Chondrocyte (in vitro differentiated cells): ENCODE data around the gene SLC6A19. TPM values are rescaled to one million over a fixed set of nuclear protein-coding genes. Genes with fewer than 3 reads are reported as not detected.
A peak's percentile ranks its signal among the peaks of the same experiment; 100 is the strongest.

Source experiments
- DNase-seq: peaks from one replicate; pipeline ENCODE4 v3.0.0; 2021; ENCODE audit warnings: mixed read lengths, low spot score
- H3K27ac Mint-ChIP-seq: one replicate; pipeline ENCODE4 v1.8.0; 2021; ENCODE audit warnings: mild to moderate bottlenecking, moderate library complexity, mixed read lengths; ENCODE audit not compliant: unreplicated experiment
- H3K27me3 Mint-ChIP-seq: 2 replicates; pipeline ENCODE4 v1.8.0; 2021; ENCODE audit warnings: low read depth, mixed read lengths
- H3K36me3 Mint-ChIP-seq: 2 replicates; pipeline ENCODE4 v1.8.0; 2021; ENCODE audit warnings: low read depth, mixed read lengths
- H3K4me1 Mint-ChIP-seq: 2 replicates; pipeline ENCODE4 v1.8.0; 2021; ENCODE audit warnings: low read depth, mild to moderate bottlenecking, mixed read lengths
- H3K4me3 Mint-ChIP-seq: one replicate; pipeline ENCODE4 v1.8.0; 2021; ENCODE audit warnings: mild to moderate bottlenecking, moderate library complexity, mixed read lengths; ENCODE audit not compliant: unreplicated experiment
- H3K9me3 Mint-ChIP-seq: 2 replicates; pipeline ENCODE4 v1.8.0; 2021; ENCODE audit warnings: low read depth, mixed read lengths
- total RNA-seq: library from RNA; stranded (reverse); gene quantifications from 3 replicates; pipeline ENCODE4 v1.2.1, GENCODE V29; 2021
- TF ChIP-seq, protein P1 (sequence below): fragments of 200-600 bp; sonication (generic); IDR thresholded peaks from 2 replicates; pipeline ENCODE4 v1.5.0; 2021; ENCODE audit warnings: antibody characterized with exemption, mild to moderate bottlenecking, moderate library complexity

The SLC6A19 gene
- total RNA-seq, 1 donor from 2014 or later: not detected

DNA sequence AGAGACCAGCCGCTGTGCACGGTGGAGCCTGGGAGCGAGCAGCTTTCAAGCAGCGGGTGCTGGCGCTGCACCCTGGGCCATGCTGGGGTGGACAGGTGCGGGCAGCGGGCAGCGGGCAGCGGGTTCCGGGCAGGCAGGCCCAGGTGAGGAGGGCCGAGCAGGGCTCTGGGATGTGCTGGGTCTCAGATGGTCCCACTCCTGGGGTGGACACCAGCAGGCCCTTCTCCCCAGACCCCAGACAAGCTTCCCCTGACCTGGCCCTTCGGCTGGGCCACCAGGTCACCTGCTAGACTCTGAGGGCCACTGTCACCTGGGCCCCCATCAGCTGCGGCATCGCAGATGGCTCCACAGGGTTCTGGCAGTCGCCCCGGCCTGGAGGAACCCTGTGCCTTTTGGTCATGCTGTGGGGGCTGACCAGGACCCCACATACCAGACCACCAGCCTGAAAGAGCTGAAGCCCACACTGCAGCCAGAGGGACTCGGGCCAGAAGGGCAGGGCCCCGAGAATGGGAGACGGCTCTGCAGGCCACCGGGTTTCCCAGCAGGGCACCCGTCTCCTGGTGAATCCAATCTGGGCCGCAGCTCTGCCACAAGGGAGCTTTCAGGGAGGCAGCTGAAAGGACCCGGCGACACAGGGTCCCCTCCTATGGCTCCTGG lies 2.0 kb downstream of the SLC6A19 start:
- DNase-seq: peak; percentile 86
- Mint-ChIP-seq H3K27ac (no peak overlapping the region), H3K27me3 (peaks cover 33% of the 10 kb centered on the region), H3K4me1 (no peaks in the 10 kb centered on the region), H3K9me3 (no peaks in the 10 kb centered on the region), H3K4me3 (no peak overlapping the region), H3K36me3 (no peaks in the 10 kb centered on the region)
- TF ChIP-seq, protein P1, sequence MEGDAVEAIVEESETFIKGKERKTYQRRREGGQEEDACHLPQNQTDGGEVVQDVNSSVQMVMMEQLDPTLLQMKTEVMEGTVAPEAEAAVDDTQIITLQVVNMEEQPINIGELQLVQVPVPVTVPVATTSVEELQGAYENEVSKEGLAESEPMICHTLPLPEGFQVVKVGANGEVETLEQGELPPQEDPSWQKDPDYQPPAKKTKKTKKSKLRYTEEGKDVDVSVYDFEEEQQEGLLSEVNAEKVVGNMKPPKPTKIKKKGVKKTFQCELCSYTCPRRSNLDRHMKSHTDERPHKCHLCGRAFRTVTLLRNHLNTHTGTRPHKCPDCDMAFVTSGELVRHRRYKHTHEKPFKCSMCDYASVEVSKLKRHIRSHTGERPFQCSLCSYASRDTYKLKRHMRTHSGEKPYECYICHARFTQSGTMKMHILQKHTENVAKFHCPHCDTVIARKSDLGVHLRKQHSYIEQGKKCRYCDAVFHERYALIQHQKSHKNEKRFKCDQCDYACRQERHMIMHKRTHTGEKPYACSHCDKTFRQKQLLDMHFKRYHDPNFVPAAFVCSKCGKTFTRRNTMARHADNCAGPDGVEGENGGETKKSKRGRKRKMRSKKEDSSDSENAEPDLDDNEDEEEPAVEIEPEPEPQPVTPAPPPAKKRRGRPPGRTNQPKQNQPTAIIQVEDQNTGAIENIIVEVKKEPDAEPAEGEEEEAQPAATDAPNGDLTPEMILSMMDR: no peak

DNA sequence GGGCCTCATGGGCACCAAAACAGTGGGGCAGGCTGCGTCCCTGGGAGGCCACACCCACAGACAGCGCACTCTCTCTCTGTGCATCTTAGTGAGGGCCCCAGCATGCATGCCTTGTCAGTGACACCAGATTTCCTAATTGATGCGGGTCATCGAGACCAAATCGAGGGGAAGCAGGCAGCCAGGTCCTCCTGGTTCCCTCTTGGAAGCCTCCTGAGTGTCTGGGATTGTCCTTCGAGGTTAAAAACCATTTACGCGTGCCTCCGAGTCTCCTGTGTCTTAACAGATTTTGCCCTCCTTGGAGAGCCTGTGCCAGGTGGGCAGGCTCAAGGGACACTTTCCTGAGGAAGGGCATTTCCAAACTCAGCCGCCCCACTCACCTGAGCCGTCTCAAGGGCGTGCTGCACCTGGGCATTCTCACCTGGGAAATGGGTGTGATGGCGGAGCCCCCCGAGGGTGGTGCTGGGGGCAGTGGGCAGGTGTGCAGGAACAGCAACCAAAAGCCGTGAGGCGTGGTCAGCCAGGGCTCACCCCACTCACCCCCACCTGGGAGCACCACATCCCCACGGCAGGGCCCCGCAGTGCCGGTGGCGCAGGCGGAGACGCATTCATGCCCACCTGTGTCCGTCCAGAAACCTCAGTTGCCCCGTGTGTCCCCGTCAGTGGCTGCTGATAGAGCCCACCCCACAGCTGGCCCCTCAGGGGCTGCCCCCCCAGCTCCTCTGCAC lies 2.7 kb downstream of the SLC6A19 start:
- TF ChIP-seq, protein P1: no peak
- H3K4me1 Mint-ChIP-seq: no peaks in the 10 kb centered on the region
- no peak overlapping the region for H3K27ac Mint-ChIP-seq
- H3K4me3 Mint-ChIP-seq: no peak overlapping the region
- DNase-seq: peak; percentile 81
- H3K27me3 Mint-ChIP-seq: peaks cover 33% of the 10 kb centered on the region
- no peaks in the 10 kb centered on the region for H3K36me3 Mint-ChIP-seq
- no peaks in the 10 kb centered on the region for H3K9me3 Mint-ChIP-seq

DNA sequence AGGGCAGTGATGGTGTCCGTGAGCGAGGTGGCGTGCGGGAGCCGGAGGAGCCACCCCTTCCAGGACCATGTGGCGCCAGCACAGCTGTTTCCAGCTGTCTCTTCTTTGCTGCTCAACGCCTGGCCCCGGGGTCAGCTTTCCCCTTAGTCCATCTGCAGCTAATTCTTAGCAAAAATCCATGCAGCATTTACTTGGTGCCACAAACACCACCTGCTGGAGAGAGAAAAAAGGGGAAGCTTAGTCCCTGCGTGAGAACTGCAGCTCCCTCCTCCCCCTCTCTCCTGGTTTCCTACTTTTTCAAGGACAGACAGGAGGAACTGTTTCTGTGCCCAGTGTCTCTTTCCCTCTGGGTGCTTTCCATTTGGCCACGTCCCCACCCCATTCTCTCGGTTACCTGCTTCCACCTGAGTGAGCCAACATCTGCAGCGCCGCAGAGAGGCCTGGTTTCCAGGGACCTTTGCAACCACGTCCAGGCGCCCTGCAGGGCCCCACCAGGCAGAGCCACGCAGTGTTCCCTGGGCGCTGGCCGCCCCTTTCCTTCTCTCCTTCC lies 3.4 kb downstream of the SLC6A19 start:
- Mint-ChIP-seq H3K36me3 (no peaks in the 10 kb centered on the region), H3K9me3 (no peaks in the 10 kb centered on the region), H3K4me1 (no peaks in the 10 kb centered on the region), H3K27ac (no peak overlapping the region), H3K4me3 (no peak overlapping the region), H3K27me3 (peaks cover 35% of the 10 kb centered on the region)
- TF ChIP-seq, protein P1: peak; percentile 70
- DNase-seq: peak; percentile 66

DNA sequence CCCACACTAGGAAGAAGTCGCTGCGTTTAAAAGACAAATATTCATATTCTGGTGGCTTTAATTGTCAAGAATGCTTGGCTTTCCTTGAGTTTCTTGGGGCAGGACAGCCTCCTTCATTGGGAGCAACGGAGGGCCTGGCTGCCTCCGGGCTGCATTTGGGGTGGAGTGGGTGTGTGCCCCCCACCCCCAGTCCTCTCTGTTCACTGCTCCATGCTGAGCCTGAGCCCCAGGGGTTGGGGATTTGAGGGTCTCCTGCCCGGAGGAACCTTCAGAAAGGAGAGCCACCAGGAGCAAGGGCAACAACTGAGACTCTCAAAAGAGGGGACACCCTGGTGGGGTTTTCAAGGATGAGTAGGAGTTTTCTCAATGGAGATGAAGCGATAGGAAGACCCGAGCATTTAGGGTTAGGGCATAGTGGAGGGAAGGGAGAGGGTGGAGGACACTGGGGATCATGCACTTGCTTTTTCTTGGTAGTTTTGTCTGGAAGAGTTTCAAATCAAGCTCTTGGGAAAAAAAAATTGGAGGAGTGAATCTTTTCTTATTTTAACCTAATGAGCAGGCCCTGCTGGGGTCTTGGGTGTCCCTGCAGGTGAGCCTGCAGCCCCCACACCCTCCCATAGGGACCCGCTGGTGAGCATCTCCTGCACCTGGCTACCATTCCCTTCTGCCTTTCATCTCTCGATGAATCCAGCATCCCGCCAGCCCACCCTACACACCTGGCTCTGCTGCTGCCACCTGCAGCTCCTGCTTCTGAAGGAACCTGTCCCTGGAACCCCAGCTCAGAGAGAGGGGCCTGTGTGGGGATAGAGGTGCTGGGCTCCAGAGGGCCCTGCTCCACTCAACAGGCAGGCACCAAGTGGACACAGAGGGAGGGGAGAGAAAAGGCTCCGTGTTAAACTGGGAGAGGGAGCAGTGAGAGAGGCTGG lies 4.1 kb downstream of the SLC6A19 start:
- Mint-ChIP-seq H3K4me1 (no peaks in the 10 kb centered on the region), H3K27ac (no peak overlapping the region), H3K9me3 (no peaks in the 10 kb centered on the region), H3K36me3 (no peaks in the 10 kb centered on the region), H3K4me3 (no peak overlapping the region), H3K27me3 (peaks cover 35% of the 10 kb centered on the region)
- peak; percentile 80 for DNase-seq
- TF ChIP-seq, protein P1: no peak
